ENCODE data around the gene WWC2.

Gene WWC2

DNA sequence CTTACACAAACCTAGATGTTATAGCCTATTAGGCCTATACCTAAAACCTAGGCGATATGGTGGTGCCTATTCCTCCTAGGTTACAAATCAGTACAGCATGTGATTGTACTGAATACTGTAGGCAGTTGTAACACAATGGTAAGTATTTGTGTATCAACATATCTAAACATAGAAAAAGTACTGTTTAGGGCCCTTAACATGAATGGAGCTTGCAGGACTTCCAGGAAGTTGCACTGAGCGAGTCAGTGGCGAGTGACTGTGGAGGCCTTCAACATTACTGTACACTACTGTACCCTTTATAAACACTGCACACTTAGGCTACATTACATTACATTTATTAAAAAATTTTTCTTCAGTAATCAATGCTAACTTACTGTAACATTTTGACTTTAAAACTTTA is 37.8 kb downstream of the WWC2 start:
- Histone ChIP-seq H3K4me1 (ENCODE audit: low read length) (no peaks in the 10 kb centered on the region), H3K27me3 (ENCODE audit: low read depth, low read length) (no peaks in the 10 kb centered on the region), H3K4me2 (ENCODE audit: low read length) (no peak overlapping the region), H3K79me2 (ENCODE audit: low read length) (no peaks in the 10 kb centered on the region), H2AFZ (ENCODE audit: low read depth, low read length) (no peak overlapping the region), H3K9ac (ENCODE audit: low read length) (no peak overlapping the region), H3K36me3 (replicated peaks; ENCODE audit: low read depth, low read length) (no peaks in the 10 kb centered on the region), H4K20me1 (ENCODE audit: insufficient read depth, low read length) (no peaks in the 10 kb centered on the region), H3K4me3 (ENCODE audit: low read length) (no peak overlapping the region), H3K27ac (ENCODE audit: low read length) (no peak overlapping the region), H3K9me3 (ENCODE audit: insufficient read depth, low read length) (no peaks in the 10 kb centered on the region)
- TF ChIP-seq EZH2phosphoT487 (IDR thresholded peaks at IDR 0.05; ENCODE audit: low read depth) (no peak), CTCF (IDR thresholded peaks at IDR 0.05; ENCODE audit: low read depth, low read length) (no peak)

DNA sequence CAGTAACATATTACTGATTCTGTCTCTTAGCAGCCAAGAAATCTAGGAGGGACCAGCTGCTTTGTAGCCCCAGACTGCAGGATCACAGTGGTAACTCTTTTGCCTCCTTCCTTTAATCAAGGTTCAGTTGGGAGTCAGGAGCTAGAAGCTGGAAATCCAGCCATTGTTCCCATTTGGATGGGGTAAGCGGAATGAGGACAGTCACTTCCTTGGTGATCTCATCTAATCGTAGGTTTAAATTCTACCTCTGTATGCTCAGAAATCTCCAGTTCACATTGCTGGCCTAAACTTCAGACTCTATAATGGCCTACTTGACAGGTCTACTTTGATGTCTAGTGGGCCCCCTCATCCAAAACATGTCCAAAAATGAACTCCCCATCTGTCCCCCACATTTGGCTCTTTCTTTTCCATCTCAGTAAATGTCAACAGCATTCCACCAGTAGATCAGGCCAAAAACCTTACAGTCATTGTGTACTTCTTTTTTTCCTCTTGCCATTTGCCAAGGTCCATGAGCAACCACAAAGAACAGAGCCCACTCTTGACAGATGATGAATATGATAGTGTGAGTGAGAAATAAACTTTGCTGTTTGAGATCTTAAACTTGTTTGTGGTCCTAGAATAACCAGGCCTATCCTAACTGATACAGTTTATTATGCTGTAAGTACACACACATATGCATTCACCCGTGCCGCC is 40.1 kb downstream of the WWC2 start:
- no peak overlapping the region for H3K27ac ChIP-seq (ENCODE audit: low read length)
- no peaks in the 10 kb centered on the region for H3K27me3 ChIP-seq (ENCODE audit: low read depth, low read length)
- H3K4me3 ChIP-seq (ENCODE audit: low read length), result no peak overlapping the region
- no peaks in the 10 kb centered on the region for H4K20me1 ChIP-seq (ENCODE audit: insufficient read depth, low read length)
- H3K79me2 ChIP-seq (ENCODE audit: low read length), result no peaks in the 10 kb centered on the region
- H3K9me3 ChIP-seq (ENCODE audit: insufficient read depth, low read length), result no peaks in the 10 kb centered on the region
- H3K9ac ChIP-seq (ENCODE audit: low read length), result no peak overlapping the region
- no peak overlapping the region for H2AFZ ChIP-seq (ENCODE audit: low read depth, low read length)
- H3K4me2 ChIP-seq (ENCODE audit: low read length), result no peak overlapping the region
- H3K4me1 ChIP-seq (ENCODE audit: low read length), result peaks cover 10% of the 10 kb centered on the region
- H3K36me3 ChIP-seq (replicated peaks; ENCODE audit: low read depth, low read length), result no peaks in the 10 kb centered on the region
- TF ChIP-seq CTCF (IDR thresholded peaks at IDR 0.05; ENCODE audit: low read depth, low read length) (no peak), EZH2phosphoT487 (IDR thresholded peaks at IDR 0.05; ENCODE audit: low read depth) (no peak)

DNA sequence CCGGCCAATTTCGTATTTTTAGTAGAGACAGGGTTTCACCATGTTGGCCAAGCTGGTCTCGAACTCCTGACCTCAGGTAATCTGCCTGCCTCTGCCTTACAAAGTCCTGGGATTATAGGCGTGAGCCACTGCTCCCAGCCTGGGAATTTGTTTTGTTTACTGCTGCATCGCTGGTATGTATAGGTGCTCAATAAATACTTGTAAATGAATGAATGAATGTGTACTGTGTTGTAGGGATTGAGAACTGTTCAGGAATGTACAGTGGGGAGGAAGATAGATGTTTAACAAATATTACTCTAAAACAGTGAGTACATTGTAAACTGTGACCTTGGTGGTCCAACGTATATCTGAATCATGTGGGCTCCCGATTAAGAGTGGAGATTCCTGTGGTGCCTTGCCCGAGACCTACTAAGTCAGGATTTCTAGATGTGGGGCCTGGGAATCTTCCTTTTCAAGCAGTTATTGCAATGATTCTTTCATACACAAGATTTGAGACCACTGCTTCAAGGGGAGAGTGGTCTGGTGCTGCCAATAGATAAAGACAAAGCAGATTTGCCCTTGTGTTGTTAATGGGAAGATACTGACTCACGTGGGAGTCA is 41.0 kb downstream of the WWC2 start:
- no peak for TF ChIP-seq CTCF (IDR thresholded peaks at IDR 0.05; ENCODE audit: low read depth, low read length)
- no peak for TF ChIP-seq EZH2phosphoT487 (IDR thresholded peaks at IDR 0.05; ENCODE audit: low read depth)
- Histone ChIP-seq H3K36me3 (replicated peaks; ENCODE audit: low read depth, low read length) (no peaks in the 10 kb centered on the region), H3K79me2 (ENCODE audit: low read length) (no peaks in the 10 kb centered on the region)

DNA sequence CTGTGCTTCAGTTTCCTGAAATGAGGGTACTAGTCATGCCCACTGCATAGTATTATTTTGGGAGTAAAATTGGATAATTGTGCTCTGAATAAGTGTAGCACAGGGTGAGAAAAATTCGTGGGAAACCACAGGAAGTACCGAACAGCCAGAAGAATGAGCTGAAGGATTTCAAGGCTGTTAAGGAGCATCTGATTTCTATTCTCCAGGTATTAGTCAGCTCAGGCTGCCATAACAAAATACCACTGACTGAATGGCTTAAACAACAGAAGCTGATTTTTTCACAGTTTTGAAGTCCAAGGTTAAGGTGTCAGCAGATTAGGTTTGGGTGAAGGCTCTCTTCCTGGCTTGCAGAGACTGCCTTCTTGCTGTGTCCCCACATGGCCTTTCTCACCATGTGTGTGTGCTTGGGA is 41.9 kb downstream of the WWC2 start:
- Histone ChIP-seq H3K27ac (ENCODE audit: low read length) (no peak overlapping the region), H3K4me3 (ENCODE audit: low read length) (no peak overlapping the region), H3K4me1 (ENCODE audit: low read length) (peaks cover 10% of the 10 kb centered on the region), H4K20me1 (ENCODE audit: insufficient read depth, low read length) (no peaks in the 10 kb centered on the region), H3K36me3 (replicated peaks; ENCODE audit: low read depth, low read length) (no peaks in the 10 kb centered on the region), H3K9ac (ENCODE audit: low read length) (no peak overlapping the region), H3K79me2 (ENCODE audit: low read length) (no peaks in the 10 kb centered on the region), H3K9me3 (ENCODE audit: insufficient read depth, low read length) (no peaks in the 10 kb centered on the region), H3K27me3 (ENCODE audit: low read depth, low read length) (no peaks in the 10 kb centered on the region), H3K4me2 (ENCODE audit: low read length) (no peak overlapping the region), H2AFZ (ENCODE audit: low read depth, low read length) (0 out of 2 replicates have a peak overlapping the region, but pooled peaks have one; percentile 13)
- TF ChIP-seq CTCF (IDR thresholded peaks at IDR 0.05; ENCODE audit: low read depth, low read length) (no peak), EZH2phosphoT487 (IDR thresholded peaks at IDR 0.05; ENCODE audit: low read depth) (no peak)

More for the DNA sequence above, 41.0 kb downstream of the WWC2 start:
- Histone ChIP-seq H2AFZ (ENCODE audit: low read depth, low read length) (no peak overlapping the region), H3K27me3 (ENCODE audit: low read depth, low read length) (no peaks in the 10 kb centered on the region), H3K4me1 (ENCODE audit: low read length) (peaks cover 10% of the 10 kb centered on the region), H3K4me2 (ENCODE audit: low read length) (no peak overlapping the region), H3K9me3 (ENCODE audit: insufficient read depth, low read length) (no peaks in the 10 kb centered on the region), H3K9ac (ENCODE audit: low read length) (no peak overlapping the region), H3K4me3 (ENCODE audit: low read length) (no peak overlapping the region), H3K27ac (ENCODE audit: low read length) (no peak overlapping the region), H4K20me1 (ENCODE audit: insufficient read depth, low read length) (no peaks in the 10 kb centered on the region)
